GM23338 (cell line): ENCODE data around the gene PDE5A. TPM values are rescaled to one million over a fixed set of nuclear protein-coding genes. Genes with fewer than 3 reads are reported as not detected.

ENCODE experiments used
- ATAC-seq: fragments of 200-7000 bp; cut with Tn5 transposase; 3 replicates; pipeline ENCODE4 v1.9.1; 2020
- DNase-seq: peaks from one replicate; pipeline ENCODE4 v3.0.0-alpha.2; 2015; ENCODE audit warnings: low spot score
- H2AFZ ChIP-seq: fragments of 200-600 bp; sonication (generic); 2 replicates; pipeline ENCODE4 v1.8.0; 2016; ENCODE audit warnings: antibody characterized with exemption, mild to moderate bottlenecking, moderate library complexity
- H3F3A ChIP-seq: fragments of 200-600 bp; sonication (generic); replicated peaks from 2 replicates; pipeline ENCODE4 v1.8.0; 2017; ENCODE audit warnings: antibody characterized with exemption, mixed run types, low read depth
- H3K27ac ChIP-seq: fragments of 200-600 bp; sonication (generic); 2 replicates; pipeline ENCODE4 v1.6.1; 2016; ENCODE audit warnings: low read depth
- H3K27me3 ChIP-seq: fragments of 200-600 bp; sonication (generic); 2 replicates; pipeline ENCODE4 v1.8.0; 2016; ENCODE audit warnings: mild to moderate bottlenecking, mixed run types, moderate library complexity; ENCODE audit not compliant: insufficient read depth
- H3K36me3 ChIP-seq: fragments of 200-600 bp; sonication (generic); 2 replicates; pipeline ENCODE4 v1.8.0; 2016; ENCODE audit warnings: mild to moderate bottlenecking; ENCODE audit not compliant: insufficient read depth
- H3K4me1 ChIP-seq: fragments of 200-600 bp; sonication (generic); 2 replicates; pipeline ENCODE4 v1.8.0; 2016; ENCODE audit warnings: mild to moderate bottlenecking, moderate library complexity; ENCODE audit not compliant: insufficient read depth
- H3K4me2 ChIP-seq: fragments of 200-600 bp; sonication (generic); 2 replicates; pipeline ENCODE4 v1.7.1; 2017; ENCODE audit warnings: mixed run types
- H3K4me3 ChIP-seq: fragments of 200-600 bp; sonication (generic); 2 replicates; pipeline ENCODE4 v1.6.1; 2016; ENCODE audit warnings: mixed run types
- H3K79me2 ChIP-seq: fragments of 200-600 bp; sonication (generic); replicated peaks from 2 replicates; pipeline ENCODE4 v1.8.0; 2017; ENCODE audit warnings: mild to moderate bottlenecking; ENCODE audit not compliant: insufficient read depth
- H3K9me2 ChIP-seq: fragments of 200-600 bp; sonication (generic); 2 replicates; pipeline ENCODE4 v1.8.0; 2017; ENCODE audit not compliant: insufficient read depth
- H4K20me1 ChIP-seq: fragments of 200-600 bp; sonication (generic); replicated peaks from 2 replicates; pipeline ENCODE4 v1.8.0; 2017; ENCODE audit warnings: mild to moderate bottlenecking; ENCODE audit not compliant: insufficient read depth
- H3K27ac Mint-ChIP-seq: 2 replicates; pipeline ENCODE4 v1.8.0; 2020; ENCODE audit warnings: inconsistent platforms, mild to moderate bottlenecking, moderate library complexity, mixed read lengths
- H3K27me3 Mint-ChIP-seq: 3 replicates; pipeline ENCODE4 v1.8.0; 2022; ENCODE audit warnings: low read depth, mild to moderate bottlenecking, moderate library complexity, mixed read lengths, inconsistent platforms; ENCODE audit not compliant: insufficient read depth, poor library complexity
- H3K36me3 Mint-ChIP-seq: 3 replicates; pipeline ENCODE4 v1.8.0; 2021; ENCODE audit warnings: low read depth, mild to moderate bottlenecking, inconsistent platforms, moderate library complexity, mixed read lengths
- H3K4me1 Mint-ChIP-seq: 3 replicates; pipeline ENCODE4 v1.8.0; 2020; ENCODE audit warnings: mild to moderate bottlenecking, inconsistent platforms, mixed read lengths
- H3K4me3 Mint-ChIP-seq: 3 replicates; pipeline ENCODE4 v1.8.0; 2021; ENCODE audit warnings: moderate library complexity, mild to moderate bottlenecking, inconsistent platforms, mixed read lengths
- H3K9me3 Mint-ChIP-seq: 3 replicates; pipeline ENCODE4 v1.8.0; 2020; ENCODE audit warnings: moderate library complexity, mild to moderate bottlenecking, inconsistent platforms, mixed read lengths
- CREB1 ChIP-seq: fragments of 250-450 bp; sonication (Bioruptor Pico); IDR thresholded peaks from 2 replicates; pipeline ENCODE4 v1.5.0; 2020; ENCODE audit warnings: low read depth, mild to moderate bottlenecking, moderate library complexity
- EZH2 ChIP-seq: fragments of 200-600 bp; sonication (generic); IDR thresholded peaks from one replicate; pipeline ENCODE4 v1.8.0; 2017; ENCODE audit warnings: antibody characterized with exemption, mild to moderate bottlenecking, low read depth; ENCODE audit not compliant: unreplicated experiment
- EZH2phosphoT487 ChIP-seq: fragments of 200-600 bp; sonication (generic); IDR thresholded peaks from one replicate; pipeline ENCODE4 v1.8.1; 2018; ENCODE audit warnings: antibody characterized with exemption; ENCODE audit not compliant: unreplicated experiment
- JUNB ChIP-seq: IDR thresholded peaks from one replicate; pipeline ENCODE4 v1.6.1; 2016; ENCODE audit warnings: antibody characterized with exemption; ENCODE audit not compliant: unreplicated experiment
- NANOG ChIP-seq: IDR thresholded peaks from 2 replicates; pipeline ENCODE4 v1.6.1; 2016; ENCODE audit warnings: antibody characterized with exemption, borderline replicate concordance
- POLR2AphosphoS5 ChIP-seq: IDR thresholded peaks from 2 replicates; pipeline ENCODE4 v1.6.1; 2016; ENCODE audit warnings: antibody characterized with exemption, low read depth
- STAT1 ChIP-seq: IDR thresholded peaks from one replicate; pipeline ENCODE4 v1.6.1; 2016; ENCODE audit warnings: antibody characterized with exemption; ENCODE audit not compliant: unreplicated experiment
- ZNF114 ChIP-seq: fragments of 250-450 bp; sonication (Bioruptor Pico); IDR thresholded peaks from 2 replicates; pipeline ENCODE4 v1.5.0; 2020; ENCODE audit warnings: mild to moderate bottlenecking, moderate library complexity
- ZNF331 ChIP-seq: fragments of 250-450 bp; sonication (Bioruptor Pico); IDR thresholded peaks from 2 replicates; pipeline ENCODE4 v1.5.0; 2020; ENCODE audit warnings: low read depth, mild to moderate bottlenecking, moderate library complexity
- polyA plus RNA-seq: library from polyadenylated mRNA; unstranded; fragments of >200 nt; fragmentation: Nextera tagmentation; extraction: Ambion mirVana; gene quantifications from 2 replicates; pipeline ENCODE4 v1.2.1, GENCODE V29; 2016
- total RNA-seq: library from RNA; depleted of rRNA; stranded (reverse); fragments of >200 nt; shearing (Covaris generic); gene quantifications from 2 replicates; pipeline ENCODE4 v1.2.3, GENCODE V29; 2014
- TF ChIP-seq, protein P1 (sequence below): IDR thresholded peaks from 2 replicates; pipeline ENCODE4 v1.6.1; 2016; ENCODE audit warnings: antibody characterized with exemption
- TF ChIP-seq, protein P2 (sequence below): IDR thresholded peaks from one replicate; pipeline ENCODE4 v1.6.1; 2018; ENCODE audit warnings: antibody characterized with exemption; ENCODE audit not compliant: unreplicated experiment
- TF ChIP-seq, protein P3 (sequence below): fragments of 250-450 bp; sonication (Bioruptor Pico); IDR thresholded peaks from 2 replicates; pipeline ENCODE4 v1.5.0; 2020; ENCODE audit warnings: mild to moderate bottlenecking, moderate library complexity
- TF ChIP-seq, protein P4 (sequence below), 2 experiments: fragments of 200-600 bp in 1 of 2; sonication (generic) in 1 of 2; conservative IDR thresholded peaks; 2 replicates each; pipeline versions ENCODE4 v1.5.1 to v1.6.1; 2016 to 2017; ENCODE audit warnings: antibody characterized with exemption in 2 of 2, low read depth in 2 of 2, mild to moderate bottlenecking in 2 of 2, moderate library complexity in 1 of 2

PDE5A gene
- total and polyA plus RNA-seq, 2 experiments from 2014 or later, result 15.0 to 22.6 TPM

DNA sequence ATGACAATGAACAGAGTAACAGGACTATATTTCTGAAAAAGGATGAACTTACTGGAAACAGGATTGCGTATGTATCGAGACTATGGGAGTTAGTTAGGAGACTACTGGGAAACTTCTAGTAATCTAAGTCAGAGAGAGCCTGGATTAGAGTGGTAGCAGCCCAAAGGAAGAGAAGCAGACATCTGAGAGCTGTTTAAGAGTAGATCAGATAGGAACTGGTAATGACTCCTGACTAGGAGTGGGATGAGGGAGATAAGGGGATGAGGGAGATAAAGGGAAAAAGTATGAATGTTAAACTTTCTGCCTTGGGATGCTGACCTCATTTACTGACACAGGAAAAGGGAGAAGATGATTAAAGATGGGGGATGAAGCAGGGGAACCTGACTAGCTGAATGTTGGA lies 116.2 kb downstream of the PDE5A start:
- H3K27me3 ChIP-seq, result no peaks in the 10 kb centered on the region
- no peak overlapping the region for H2AFZ ChIP-seq
- no peaks in the 10 kb centered on the region for H3K4me1 Mint-ChIP-seq
- H3K36me3 ChIP-seq, result no peaks in the 10 kb centered on the region; the same call in 1 of the 2 replicates
- H3K36me3 Mint-ChIP-seq, result peaks cover 16% of the 10 kb centered on the region; the same call in 2 of the 3 replicates
- DNase-seq (no peak), ATAC-seq (no peak)
- no peak overlapping the region for H3K4me3 ChIP-seq
- no peak overlapping the region for H3K27ac ChIP-seq
- H3K4me3 Mint-ChIP-seq, result no peak overlapping the region
- H3K27me3 Mint-ChIP-seq, result no peaks in the 10 kb centered on the region
- H3K4me1 ChIP-seq, result no peaks in the 10 kb centered on the region
- H3K79me2 ChIP-seq, result no peaks in the 10 kb centered on the region
- H3K4me2 ChIP-seq, result no peak overlapping the region
- H3K9me3 Mint-ChIP-seq, result no peaks in the 10 kb centered on the region
- no peak for TF ChIP-seq EZH2phosphoT487
- TF ChIP-seq EZH2, result no peak
- TF ChIP-seq JUNB, result no peak
- TF ChIP-seq ZNF331, result no peak
- TF ChIP-seq, protein P1, sequence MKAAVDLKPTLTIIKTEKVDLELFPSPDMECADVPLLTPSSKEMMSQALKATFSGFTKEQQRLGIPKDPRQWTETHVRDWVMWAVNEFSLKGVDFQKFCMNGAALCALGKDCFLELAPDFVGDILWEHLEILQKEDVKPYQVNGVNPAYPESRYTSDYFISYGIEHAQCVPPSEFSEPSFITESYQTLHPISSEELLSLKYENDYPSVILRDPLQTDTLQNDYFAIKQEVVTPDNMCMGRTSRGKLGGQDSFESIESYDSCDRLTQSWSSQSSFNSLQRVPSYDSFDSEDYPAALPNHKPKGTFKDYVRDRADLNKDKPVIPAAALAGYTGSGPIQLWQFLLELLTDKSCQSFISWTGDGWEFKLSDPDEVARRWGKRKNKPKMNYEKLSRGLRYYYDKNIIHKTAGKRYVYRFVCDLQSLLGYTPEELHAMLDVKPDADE, result no peak
- TF ChIP-seq, protein P2, sequence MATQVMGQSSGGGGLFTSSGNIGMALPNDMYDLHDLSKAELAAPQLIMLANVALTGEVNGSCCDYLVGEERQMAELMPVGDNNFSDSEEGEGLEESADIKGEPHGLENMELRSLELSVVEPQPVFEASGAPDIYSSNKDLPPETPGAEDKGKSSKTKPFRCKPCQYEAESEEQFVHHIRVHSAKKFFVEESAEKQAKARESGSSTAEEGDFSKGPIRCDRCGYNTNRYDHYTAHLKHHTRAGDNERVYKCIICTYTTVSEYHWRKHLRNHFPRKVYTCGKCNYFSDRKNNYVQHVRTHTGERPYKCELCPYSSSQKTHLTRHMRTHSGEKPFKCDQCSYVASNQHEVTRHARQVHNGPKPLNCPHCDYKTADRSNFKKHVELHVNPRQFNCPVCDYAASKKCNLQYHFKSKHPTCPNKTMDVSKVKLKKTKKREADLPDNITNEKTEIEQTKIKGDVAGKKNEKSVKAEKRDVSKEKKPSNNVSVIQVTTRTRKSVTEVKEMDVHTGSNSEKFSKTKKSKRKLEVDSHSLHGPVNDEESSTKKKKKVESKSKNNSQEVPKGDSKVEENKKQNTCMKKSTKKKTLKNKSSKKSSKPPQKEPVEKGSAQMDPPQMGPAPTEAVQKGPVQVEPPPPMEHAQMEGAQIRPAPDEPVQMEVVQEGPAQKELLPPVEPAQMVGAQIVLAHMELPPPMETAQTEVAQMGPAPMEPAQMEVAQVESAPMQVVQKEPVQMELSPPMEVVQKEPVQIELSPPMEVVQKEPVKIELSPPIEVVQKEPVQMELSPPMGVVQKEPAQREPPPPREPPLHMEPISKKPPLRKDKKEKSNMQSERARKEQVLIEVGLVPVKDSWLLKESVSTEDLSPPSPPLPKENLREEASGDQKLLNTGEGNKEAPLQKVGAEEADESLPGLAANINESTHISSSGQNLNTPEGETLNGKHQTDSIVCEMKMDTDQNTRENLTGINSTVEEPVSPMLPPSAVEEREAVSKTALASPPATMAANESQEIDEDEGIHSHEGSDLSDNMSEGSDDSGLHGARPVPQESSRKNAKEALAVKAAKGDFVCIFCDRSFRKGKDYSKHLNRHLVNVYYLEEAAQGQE, result no peak
- TF ChIP-seq NANOG, result no peak
- no peak for TF ChIP-seq CREB1 (CRISPR knock-in tag)
- TF ChIP-seq, protein P3, sequence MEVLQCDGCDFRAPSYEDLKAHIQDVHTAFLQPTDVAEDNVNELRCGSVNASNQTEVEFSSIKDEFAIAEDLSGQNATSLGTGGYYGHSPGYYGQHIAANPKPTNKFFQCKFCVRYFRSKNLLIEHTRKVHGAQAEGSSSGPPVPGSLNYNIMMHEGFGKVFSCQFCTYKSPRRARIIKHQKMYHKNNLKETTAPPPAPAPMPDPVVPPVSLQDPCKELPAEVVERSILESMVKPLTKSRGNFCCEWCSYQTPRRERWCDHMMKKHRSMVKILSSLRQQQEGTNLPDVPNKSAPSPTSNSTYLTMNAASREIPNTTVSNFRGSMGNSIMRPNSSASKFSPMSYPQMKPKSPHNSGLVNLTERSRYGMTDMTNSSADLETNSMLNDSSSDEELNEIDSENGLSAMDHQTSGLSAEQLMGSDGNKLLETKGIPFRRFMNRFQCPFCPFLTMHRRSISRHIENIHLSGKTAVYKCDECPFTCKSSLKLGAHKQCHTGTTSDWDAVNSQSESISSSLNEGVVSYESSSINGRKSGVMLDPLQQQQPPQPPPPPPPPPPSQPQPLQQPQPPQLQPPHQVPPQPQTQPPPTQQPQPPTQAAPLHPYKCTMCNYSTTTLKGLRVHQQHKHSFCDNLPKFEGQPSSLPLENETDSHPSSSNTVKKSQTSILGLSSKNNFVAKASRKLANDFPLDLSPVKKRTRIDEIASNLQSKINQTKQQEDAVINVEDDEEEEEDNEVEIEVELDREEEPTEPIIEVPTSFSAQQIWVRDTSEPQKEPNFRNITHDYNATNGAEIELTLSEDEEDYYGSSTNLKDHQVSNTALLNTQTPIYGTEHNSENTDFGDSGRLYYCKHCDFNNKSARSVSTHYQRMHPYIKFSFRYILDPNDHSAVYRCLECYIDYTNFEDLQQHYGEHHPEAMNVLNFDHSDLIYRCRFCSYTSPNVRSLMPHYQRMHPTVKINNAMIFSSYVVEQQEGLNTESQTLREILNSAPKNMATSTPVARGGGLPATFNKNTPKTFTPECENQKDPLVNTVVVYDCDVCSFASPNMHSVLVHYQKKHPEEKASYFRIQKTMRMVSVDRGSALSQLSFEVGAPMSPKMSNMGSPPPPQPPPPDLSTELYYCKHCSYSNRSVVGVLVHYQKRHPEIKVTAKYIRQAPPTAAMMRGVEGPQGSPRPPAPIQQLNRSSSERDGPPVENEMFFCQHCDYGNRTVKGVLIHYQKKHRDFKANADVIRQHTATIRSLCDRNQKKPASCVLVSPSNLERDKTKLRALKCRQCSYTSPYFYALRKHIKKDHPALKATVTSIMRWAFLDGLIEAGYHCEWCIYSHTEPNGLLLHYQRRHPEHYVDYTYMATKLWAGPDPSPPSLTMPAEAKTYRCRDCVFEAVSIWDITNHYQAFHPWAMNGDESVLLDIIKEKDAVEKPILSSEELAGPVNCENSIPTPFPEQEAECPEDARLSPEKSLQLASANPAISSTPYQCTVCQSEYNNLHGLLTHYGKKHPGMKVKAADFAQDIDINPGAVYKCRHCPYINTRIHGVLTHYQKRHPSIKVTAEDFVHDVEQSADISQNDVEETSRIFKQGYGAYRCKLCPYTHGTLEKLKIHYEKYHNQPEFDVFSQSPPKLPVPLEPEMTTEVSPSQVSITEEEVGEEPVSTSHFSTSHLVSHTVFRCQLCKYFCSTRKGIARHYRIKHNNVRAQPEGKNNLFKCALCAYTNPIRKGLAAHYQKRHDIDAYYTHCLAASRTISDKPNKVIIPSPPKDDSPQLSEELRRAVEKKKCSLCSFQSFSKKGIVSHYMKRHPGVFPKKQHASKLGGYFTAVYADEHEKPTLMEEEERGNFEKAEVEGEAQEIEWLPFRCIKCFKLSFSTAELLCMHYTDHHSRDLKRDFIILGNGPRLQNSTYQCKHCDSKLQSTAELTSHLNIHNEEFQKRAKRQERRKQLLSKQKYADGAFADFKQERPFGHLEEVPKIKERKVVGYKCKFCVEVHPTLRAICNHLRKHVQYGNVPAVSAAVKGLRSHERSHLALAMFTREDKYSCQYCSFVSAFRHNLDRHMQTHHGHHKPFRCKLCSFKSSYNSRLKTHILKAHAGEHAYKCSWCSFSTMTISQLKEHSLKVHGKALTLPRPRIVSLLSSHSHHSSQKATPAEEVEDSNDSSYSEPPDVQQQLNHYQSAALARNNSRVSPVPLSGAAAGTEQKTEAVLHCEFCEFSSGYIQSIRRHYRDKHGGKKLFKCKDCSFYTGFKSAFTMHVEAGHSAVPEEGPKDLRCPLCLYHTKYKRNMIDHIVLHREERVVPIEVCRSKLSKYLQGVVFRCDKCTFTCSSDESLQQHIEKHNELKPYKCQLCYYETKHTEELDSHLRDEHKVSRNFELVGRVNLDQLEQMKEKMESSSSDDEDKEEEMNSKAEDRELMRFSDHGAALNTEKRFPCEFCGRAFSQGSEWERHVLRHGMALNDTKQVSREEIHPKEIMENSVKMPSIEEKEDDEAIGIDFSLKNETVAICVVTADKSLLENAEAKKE (CRISPR knock-in tag), result no peak
- TF ChIP-seq POLR2AphosphoS5, result no peak
- TF ChIP-seq STAT1, result no peak
- no peak for TF ChIP-seq ZNF114 (CRISPR knock-in tag)
- TF ChIP-seq, protein P4, sequence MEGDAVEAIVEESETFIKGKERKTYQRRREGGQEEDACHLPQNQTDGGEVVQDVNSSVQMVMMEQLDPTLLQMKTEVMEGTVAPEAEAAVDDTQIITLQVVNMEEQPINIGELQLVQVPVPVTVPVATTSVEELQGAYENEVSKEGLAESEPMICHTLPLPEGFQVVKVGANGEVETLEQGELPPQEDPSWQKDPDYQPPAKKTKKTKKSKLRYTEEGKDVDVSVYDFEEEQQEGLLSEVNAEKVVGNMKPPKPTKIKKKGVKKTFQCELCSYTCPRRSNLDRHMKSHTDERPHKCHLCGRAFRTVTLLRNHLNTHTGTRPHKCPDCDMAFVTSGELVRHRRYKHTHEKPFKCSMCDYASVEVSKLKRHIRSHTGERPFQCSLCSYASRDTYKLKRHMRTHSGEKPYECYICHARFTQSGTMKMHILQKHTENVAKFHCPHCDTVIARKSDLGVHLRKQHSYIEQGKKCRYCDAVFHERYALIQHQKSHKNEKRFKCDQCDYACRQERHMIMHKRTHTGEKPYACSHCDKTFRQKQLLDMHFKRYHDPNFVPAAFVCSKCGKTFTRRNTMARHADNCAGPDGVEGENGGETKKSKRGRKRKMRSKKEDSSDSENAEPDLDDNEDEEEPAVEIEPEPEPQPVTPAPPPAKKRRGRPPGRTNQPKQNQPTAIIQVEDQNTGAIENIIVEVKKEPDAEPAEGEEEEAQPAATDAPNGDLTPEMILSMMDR (conservative IDR thresholded peaks at IDR 0.05; ENCODE audit: low read depth in 2 of 2), result no peak
- H3F3A ChIP-seq, result no peaks in the 10 kb centered on the region
- no peaks in the 10 kb centered on the region for H3K9me2 ChIP-seq
- H4K20me1 ChIP-seq, result no peaks in the 10 kb centered on the region
- H3K27ac Mint-ChIP-seq, result no peak overlapping the region
